GM21528 (cell line): ENCODE results near the gene INPP4B.
"Not testable (repeated sequence)": the region's sequence is repeated elsewhere in the genome, so short reads cannot be mapped to it uniquely, and the experiment has no call there.

Experiments used
- ATAC-seq: cut with Tn5 transposase; IDR thresholded peaks from one replicate; pipeline ENCODE4 v1.9.1; 2021; ENCODE audit warnings: mild to moderate bottlenecking, moderate library complexity; ENCODE audit not compliant: unreplicated experiment, low FRiP score

Gene INPP4B

DNA sequence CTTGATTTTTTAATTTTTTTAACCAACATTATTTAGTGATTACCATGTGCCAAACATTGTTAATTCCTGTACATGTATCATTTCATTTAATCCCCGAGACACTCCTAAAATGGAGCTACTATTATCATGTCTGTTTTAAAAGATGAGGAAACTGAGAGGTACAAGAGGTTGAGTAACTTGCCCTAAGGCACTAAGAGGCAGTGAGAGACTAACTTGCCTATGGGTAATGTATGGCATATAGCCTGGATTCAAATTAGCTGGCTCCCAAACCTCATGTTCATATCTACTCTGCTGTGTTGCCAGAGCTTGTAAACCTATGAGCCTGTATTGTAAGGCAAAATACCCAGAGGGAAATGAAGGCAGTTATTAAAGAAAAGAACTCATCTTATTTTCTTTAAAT is 766.1 kb downstream of the INPP4B start:
- no peak for ATAC-seq

DNA sequence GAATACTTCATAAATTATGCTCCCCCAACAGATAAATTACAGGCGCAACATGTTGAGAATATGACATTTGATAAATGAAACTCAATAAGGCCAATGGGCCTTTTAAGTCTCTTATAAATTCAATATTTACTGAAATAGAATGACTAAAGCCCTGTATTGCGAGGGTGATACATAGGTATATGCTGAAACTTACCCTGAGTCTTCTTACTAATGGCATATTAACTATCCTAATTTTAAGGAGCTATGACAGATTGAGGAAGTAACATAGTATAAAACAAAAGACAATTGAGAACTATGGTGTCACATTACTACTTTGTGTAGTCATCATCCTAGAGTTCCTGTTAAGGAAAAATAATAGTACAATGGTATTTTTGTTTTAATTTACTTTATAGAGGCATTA is 769.1 kb downstream of the INPP4B start:
- no peak for ATAC-seq

DNA sequence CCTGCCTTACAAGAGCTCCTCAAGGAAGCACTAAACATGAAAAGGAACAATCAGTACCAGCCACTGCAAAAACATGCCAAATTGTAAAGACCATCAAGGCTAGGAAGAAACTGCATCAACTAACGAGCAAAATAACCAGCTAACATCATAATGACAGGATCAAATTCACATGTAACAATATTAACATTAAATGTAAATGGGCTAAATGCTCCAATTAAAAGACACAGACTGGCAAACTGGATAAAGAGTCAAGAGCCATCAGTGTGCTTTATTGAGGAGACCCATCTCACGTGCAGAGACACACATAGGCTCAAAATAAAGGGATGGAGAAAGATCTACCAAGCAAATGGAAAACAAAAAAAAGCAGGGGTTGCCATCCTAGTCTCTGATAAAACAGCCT is 777.8 kb downstream of the INPP4B start:
- not testable (repeated sequence) for ATAC-seq

- not testable (repeated sequence) for ATAC-seq
Measured at GRCh38 chr4:142066562-142066961, 779.5 kb downstream of the INPP4B start.

DNA sequence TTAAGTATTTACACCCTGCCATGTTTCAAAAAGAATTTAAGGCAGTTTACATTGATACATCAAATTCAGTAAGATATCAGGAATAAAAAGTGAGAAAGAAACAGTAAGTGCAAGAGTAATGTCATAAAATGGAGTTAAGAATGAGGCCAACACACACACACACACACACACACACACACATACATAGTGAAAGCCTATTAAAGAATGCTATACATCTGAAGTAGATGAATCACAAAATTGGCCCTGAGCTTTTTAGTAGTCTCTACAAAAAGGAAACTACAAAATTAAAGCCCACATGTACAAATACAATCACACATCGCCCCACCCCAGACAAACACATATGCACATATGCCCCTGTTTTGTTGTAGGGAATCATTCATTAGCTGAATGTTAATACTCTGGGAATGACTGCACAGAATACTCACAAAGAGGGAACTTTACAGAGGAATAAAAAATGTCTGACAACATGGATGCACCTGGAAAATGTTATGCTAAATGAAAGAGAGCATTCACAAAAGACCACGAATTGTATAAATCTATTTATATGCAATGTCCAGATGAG is 780.9 kb downstream of the INPP4B start:
- ATAC-seq: no peak

- no peak for ATAC-seq
Measured at GRCh38 chr4:142064181-142064580, 781.9 kb downstream of the INPP4B start.

DNA sequence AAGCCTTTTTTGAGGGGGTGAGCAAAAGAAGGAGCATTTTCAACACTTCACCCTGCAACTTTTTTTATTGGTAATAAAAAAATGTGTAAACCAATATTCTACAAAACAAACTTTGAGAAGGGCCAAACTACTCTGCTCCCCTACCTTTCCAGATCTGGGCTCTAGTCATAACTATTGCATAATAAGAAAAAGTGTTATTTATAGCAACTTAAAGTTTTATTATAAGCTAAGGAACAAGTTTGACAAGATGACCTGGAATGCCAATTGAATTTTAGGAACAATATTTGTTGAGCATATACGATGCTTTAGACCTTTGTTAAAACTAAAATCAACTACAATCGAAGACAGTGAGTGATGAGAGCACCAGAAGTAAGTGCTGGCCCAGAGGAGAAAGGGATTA is 800.1 kb downstream of the INPP4B start:
- ATAC-seq: no peak

DNA sequence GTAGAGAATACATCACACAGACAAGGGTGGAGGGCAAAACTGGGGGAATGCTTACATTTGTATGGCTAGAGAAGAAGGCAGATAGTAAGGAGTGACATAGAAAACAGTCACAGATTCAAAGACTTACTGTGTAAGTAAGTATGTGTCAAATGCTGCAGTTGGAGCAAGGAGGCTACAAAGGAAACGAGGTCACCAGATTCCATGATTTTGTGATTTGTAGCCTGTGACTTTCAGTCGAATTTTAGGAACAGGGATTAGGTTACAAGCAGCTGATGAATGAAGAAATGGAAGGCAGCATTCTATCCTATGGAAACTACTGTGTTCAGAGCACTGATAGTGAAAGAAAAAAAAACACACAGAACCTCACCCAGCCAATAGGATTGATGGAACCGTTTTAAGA is 801.8 kb downstream of the INPP4B start:
- ATAC-seq: no peak

DNA sequence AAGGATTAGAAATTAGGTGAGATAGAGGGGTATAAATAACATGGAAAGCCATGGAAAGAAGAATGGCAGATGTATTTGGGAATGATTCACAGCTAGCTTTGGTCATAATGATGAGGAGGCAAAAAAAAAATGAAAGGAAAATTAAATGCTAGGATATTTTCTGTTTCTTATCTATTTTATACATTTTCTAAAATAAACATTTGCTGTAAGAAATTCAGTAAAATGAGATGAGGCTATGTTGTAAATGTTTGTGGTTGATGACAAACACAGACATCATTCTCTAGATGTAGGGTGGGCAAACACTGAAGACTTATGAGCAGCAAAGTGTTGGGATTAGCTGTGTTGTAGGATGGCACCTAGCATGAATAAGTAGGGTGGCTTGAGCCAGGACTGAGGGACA is 802.6 kb downstream of the INPP4B start:
- ATAC-seq: no peak

- ATAC-seq: no peak
Measured at GRCh38 chr4:142041788-142042187, 804.3 kb downstream of the INPP4B start.

DNA sequence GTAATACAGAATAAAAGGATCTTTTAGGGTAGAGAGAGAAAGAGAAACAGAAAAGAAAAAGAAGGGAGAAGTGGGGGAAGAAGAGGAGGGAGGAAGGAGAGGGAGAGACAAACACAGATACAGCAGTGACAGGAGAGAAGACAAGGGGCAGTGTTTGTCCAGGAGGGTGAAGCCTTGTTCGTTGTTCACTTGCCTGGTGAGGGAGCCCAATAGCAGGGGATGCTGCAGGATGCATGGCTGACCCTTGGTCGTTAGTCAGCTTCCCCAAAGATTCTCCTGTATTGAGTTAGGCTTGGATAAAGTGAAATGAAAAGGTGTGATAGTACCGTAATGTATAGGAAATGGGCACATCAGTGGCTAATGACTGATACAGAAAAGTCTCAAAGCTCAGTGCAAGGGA is 806.1 kb downstream of the INPP4B start:
- no peak for ATAC-seq

DNA sequence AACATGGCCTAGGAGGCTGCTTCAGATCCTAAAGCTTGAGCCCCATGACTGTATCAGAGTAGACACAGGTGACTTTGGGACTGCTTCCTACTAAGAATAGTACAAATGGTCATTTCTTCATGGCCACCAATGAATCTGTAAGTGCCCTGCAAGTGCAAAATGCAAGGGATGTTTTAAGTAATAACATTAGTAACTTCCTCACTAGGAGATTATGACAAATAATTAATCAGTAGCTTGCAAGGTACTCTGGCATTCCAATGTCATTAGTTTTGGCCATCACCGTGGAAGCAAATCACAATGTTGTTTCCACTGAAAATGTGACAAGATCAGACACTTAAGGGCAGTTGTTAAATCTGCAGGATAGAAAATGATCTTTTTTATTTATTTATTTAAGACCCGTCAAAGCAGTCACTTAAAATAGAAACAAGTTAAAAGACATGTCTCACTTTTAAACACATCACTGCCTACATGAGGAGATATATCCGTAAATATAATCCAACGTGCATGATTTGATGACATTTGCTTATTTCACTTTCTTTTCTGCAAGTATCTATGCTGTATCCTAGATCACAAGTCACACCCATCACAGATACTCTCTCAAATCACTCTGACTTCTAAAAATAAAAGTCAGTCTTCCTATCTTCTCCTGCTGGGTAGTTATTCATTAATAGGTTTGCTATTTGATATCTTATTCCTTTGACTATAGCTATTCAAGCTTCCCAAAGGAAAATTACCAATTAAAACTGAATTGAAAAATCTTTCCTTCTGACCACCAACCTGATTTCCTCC is 809.1 kb downstream of the INPP4B start:
- ATAC-seq: no peak

DNA sequence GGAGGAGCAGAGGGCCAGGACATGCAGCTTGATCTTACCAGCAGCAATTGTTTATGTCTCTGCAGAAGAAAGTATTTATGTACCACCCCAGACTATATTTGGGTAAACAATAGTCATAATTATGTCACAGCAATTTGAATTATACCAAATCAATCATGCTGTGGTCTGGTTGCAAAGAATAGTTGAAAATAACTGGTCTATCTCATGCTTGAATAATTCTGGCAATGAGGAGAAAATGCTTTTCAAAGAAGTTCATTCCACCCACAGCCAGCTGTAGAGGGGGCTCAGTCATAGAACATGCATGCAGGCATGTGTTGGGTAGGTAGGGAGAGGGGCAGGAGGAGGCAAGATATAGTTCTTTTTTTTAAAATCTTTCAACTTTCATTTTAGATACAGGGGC is 810.5 kb downstream of the INPP4B start:
- ATAC-seq: no peak

- ATAC-seq: no peak
Measured at GRCh38 chr4:142034101-142034500, 812.0 kb downstream of the INPP4B start.

DNA sequence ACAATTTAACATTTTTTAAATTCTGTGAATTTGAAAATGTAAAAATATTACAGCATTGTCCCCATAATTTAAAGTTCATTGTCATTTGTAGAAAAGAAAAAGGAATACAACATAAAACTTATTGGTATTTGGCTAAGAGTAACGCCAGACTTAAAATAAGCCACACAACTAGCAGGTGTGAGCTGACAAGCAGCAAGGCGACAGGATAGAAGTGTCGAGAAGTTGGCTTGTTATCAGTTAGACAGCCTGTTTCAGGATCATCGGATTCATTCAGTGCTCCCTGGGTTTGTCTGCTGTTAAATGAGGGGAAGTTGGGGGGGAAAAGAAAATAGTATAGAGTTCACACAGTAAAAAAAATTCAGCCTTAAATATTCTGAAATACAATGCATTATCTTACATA is 816.1 kb downstream of the INPP4B start:
- no peak for ATAC-seq

GRCh38 chr4:142021761-142022160 is 824.3 kb downstream of the INPP4B start:
- no peak for ATAC-seq

GRCh38 chr4:142021181-142021580 is 824.9 kb downstream of the INPP4B start:
- no peak for ATAC-seq

- ATAC-seq: no peak
Measured at GRCh38 chr4:142016031-142016430, 830.1 kb downstream of the INPP4B start.

DNA sequence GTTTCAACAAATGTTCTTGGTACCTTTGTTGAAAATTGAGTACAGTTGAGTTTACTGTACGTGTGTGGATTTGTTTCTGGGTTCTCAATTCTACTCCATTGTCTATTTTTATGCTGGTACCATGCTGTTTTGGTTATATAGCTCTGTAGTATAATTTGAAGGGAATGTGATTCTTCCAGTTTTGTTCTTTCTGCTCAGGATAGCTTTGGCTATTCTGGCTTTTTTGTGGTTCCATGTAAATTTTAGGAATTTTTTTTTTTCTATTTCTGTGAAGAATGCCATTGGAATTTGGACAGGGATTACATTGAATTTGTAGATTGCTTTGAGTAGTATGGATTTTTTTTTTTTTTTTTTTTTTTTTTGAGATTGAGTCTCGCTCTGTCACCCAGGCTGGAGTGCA is 836.4 kb downstream of the INPP4B start:
- ATAC-seq: no peak

- ATAC-seq: no peak
Measured at GRCh38 chr4:142005519-142005918, 840.6 kb downstream of the INPP4B start.

GRCh38 chr4:141999446-142000143 is 846.5 kb downstream of the INPP4B start:
- no peak for ATAC-seq

DNA sequence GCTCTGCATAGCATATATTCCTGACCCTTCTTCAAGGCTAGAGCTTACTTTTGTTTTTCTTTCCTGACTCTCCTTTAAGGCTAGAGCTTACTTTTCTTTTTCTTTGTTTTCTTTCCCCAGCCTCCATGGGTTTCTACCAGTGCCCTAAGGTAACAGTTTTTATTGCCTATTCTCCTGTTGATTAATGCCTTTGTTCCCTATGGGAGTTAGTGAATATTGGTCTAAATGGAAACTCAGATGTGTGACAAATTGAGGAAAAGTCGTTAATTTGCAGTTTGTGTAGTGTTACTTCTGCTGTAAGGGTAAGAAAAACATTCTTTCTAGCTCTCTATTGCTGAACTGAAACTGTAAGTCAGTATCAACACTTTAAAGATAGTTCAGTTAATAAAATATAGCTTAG is 851.0 kb downstream of the INPP4B start:
- ATAC-seq: no peak
